ENCODE measurements around the gene VPS16. TPM values are rescaled to one million over a fixed set of nuclear protein-coding genes. Genes with fewer than 3 reads are reported as not detected.
A peak's percentile ranks its signal among the peaks of the same experiment; 100 is the strongest.

Gene VPS16
- total RNA-seq, result 63.2 TPM

GRCh38 chr20:2840138-2840966 lies at the start of gene VPS16, which contains the start of gene PCED1A:
VPS16 (plus strand) TSS chr20:2840745; CDS start chr20:2840775, 30 bp downstream.
PCED1A (minus strand) TSS chr20:2840655; CDS start chr20:2839912, 743 bp downstream.
- FAIRE-seq, result no peak
- peak; percentile 98 to 99 for DNase-seq (ENCODE audit: low spot score in 2 of 2)

- FAIRE-seq, result no peak
- no peak for DNase-seq (ENCODE audit: low spot score in 2 of 2)
These were observed 47.1 kb upstream of the VPS16 start for GRCh38 chr20:2793471-2793870.

GRCh38 chr20:2794202-2794748 lies 46.3 kb upstream of the VPS16 start:
- DNase-seq (ENCODE audit: low spot score in 2 of 2), result no peak
- FAIRE-seq, result no peak

- no peak for DNase-seq (ENCODE audit: low spot score in 2 of 2)
- FAIRE-seq, result no peak
These were observed 45.6 kb upstream of the VPS16 start for GRCh38 chr20:2794866-2795447.

- no peak for FAIRE-seq
These were observed 45.1 kb upstream of the VPS16 start for GRCh38 chr20:2795451-2795850.

GRCh38 chr20:2796011-2796660 lies 44.4 kb upstream of the VPS16 start:
- no peak for DNase-seq (ENCODE audit: low spot score in 2 of 2)
- FAIRE-seq, result no peak

More at GRCh38 chr20:2795451-2795850, 45.1 kb upstream of the VPS16 start:
- no peak for DNase-seq (ENCODE audit: low spot score in 2 of 2)

GRCh38 chr20:2797136-2797983 lies 43.2 kb upstream of the VPS16 start:
- no peak for DNase-seq (ENCODE audit: low spot score in 2 of 2)
- no peak for FAIRE-seq

- no peak for DNase-seq (ENCODE audit: low spot score in 2 of 2)
- FAIRE-seq, result no peak
These were observed 42.3 kb upstream of the VPS16 start for GRCh38 chr20:2798095-2798805.

- no peak for FAIRE-seq
- no peak for DNase-seq (ENCODE audit: low spot score in 2 of 2)
These were observed 41.7 kb upstream of the VPS16 start for GRCh38 chr20:2798814-2799213.

GRCh38 chr20:2799271-2799670 lies 41.3 kb upstream of the VPS16 start:
- FAIRE-seq, result no peak
- no peak for DNase-seq (ENCODE audit: low spot score in 2 of 2)

- FAIRE-seq (no peak), DNase-seq (ENCODE audit: low spot score in 2 of 2) (peak; percentile 12 to 51)
These were observed 40.6 kb upstream of the VPS16 start for GRCh38 chr20:2799688-2800520.

GRCh38 chr20:2800521-2801285 lies 39.8 kb upstream of the VPS16 start, which contains the start of gene CPXM1:
CPXM1 (minus strand) TSS chr20:2800627; CDS start chr20:2800572, 55 bp downstream.
- no peak for DNase-seq (ENCODE audit: low spot score in 2 of 2)

GRCh38 chr20:2801286-2801728 lies 39.2 kb upstream of the VPS16 start:
- FAIRE-seq (no peak), DNase-seq (ENCODE audit: low spot score in 2 of 2) (no peak)

More at GRCh38 chr20:2800521-2801285, 39.8 kb upstream of the VPS16 start, which contains the start of gene CPXM1:
- FAIRE-seq, result no peak

GRCh38 chr20:2804041-2804828 lies 36.3 kb upstream of the VPS16 start:
- FAIRE-seq, result no peak
- no peak for DNase-seq (ENCODE audit: low spot score in 2 of 2)

- no peak for DNase-seq (ENCODE audit: low spot score in 2 of 2)
- no peak for FAIRE-seq
These were observed 35.5 kb upstream of the VPS16 start for GRCh38 chr20:2804852-2805688.

All from frontal cortex (tissue), 4 donors.